Upper lobe of left lung (tissue), 4 donors: ENCODE results near the gene FBXL7.

Source experiments
- CTCF ChIP-seq, 6 experiments: fragments of 450-650 bp in 4 of 6; fragments of 200-600 bp in 2 of 6; sonication (generic) in 2 of 6; IDR thresholded peaks; one replicate each; pipeline ENCODE4 v1.5.1; 2016 to 2019; ENCODE audit warnings: antibody characterized with exemption in 6 of 6
- EP300 ChIP-seq, 4 donors: sonication (generic); formaldehyde crosslinking; IDR thresholded peaks; one replicate each; pipeline ENCODE4 v1.5.1; 2017; ENCODE audit warnings: antibody characterized with exemption in 4 of 4, control low read depth in 2 of 4
- POLR2A ChIP-seq, 4 donors: fragments of 450-650 bp; IDR thresholded peaks; one replicate each; pipeline ENCODE4 v1.5.1; 2016 to 2017; ENCODE audit warnings: antibody characterized with exemption in 4 of 4, mild to moderate bottlenecking in 2 of 4
- POLR2AphosphoS5 ChIP-seq, 2 donors: sonication (generic); formaldehyde crosslinking; IDR thresholded peaks; one replicate each; pipeline ENCODE4 v1.5.1; 2017; ENCODE audit warnings: antibody characterized with exemption in 2 of 2

- TF ChIP-seq CTCF (IDR thresholded peaks at IDR 0.05) (no peak), POLR2A (IDR thresholded peaks at IDR 0.05) (no peak), POLR2AphosphoS5 (IDR thresholded peaks at IDR 0.05) (no peak), EP300 (IDR thresholded peaks at IDR 0.05) (no peak)
These were observed 399.5 kb downstream of the FBXL7 start for GRCh38 chr5:15899481-15899880.
